T-helper 1 cell treated with Interleukin-12 subunit alpha and Interleukin-12 subunit beta and Interleukin-4 antibody, amounts not matched to agents 30 ng/mL and 1 ng/mL, for 36 hours (primary cell): ENCODE results near the gene KLHL25. TPM values are rescaled to one million over a fixed set of nuclear protein-coding genes. Genes with fewer than 3 reads are reported as not detected.

ENCODE experiments used
- intact Hi-C: fragments of 100-400 bp; cut with micrococcal nuclease; formaldehyde crosslinking; loops from one replicate; pipeline ENCODE4 v1.15.1; 2024
- total RNA-seq: library from RNA; stranded (reverse); gene quantifications from 2 replicates; pipeline ENCODE4 v1.2.3, GENCODE V29; 2022

The KLHL25 gene
- total RNA-seq, 1 donor from 2014 or later = 5.1 TPM

GRCh38 chr15:85762039-85762755 lies 32.5 kb downstream of the KLHL25 start:
- intact Hi-C loops = no loop called here

DNA sequence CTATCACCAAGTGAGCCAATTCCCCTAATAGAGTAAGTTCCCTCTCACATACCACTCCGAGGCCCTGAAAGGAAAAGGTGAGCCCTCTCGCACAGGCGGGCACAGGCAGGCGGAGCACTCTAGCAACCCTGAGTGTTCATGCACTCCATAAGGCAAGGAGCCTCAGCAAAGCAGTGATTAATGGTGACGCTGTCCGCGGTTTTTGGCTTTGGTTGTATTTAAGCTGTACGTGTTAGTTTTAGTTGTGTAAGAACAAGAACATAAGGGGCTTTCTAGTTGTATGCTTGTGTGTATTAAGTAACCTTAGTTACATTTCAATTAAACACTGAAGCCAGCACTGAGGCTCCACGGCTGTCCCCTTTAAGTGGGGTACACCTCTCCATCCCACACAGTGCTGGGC lies 33.1 kb downstream of the KLHL25 start:
- intact Hi-C loops = no loop called here

GRCh38 chr15:85760531-85761371 lies 34.0 kb downstream of the KLHL25 start:
- intact Hi-C loops = loop anchor here (1.0 kb wide), 1 partner anchor 80 kb away; no protein-coding TSS in a partner anchor

DNA sequence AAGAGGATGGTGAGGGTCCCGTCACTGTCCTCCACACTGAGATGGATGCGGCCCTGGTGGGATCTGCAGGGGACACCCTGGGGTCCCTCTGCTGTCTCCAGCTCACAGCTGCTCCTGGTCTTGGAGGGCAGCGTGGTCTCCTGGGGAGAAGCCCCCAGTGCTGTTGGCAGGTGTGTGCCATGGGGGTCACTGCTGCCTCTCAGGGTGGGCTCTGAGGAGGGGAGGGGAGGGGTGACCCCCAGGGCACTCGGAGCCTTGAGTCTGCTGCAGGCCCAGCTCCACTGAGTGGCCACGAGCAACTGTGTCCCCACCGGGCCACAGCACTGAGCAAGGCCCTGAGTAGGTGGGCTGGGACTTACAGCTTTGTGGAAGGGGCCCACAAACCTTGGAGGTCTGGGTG lies 34.7 kb downstream of the KLHL25 start:
- intact Hi-C loops = loop anchor here (1.0 kb wide), 1 partner anchor 80 kb away; no protein-coding TSS in a partner anchor

- intact Hi-C loops = no loop called here
Measured at GRCh38 chr15:85759376-85759775, 35.3 kb downstream of the KLHL25 start.

DNA sequence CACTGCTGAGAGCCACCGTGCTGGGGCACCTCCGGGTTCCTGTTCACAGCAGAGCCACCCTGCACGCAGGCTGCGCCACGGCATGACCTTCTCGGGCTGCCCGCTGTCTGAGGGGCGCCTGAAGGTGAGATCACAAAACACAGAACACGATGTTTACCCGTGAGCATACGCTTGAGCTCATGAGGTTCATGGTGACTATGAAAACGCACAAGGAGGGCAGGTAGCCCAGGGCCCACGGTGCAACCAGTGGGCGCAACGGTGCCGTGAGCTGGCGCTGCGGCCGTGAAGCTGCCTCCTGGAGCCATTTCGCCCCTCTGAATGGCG lies 36.1 kb downstream of the KLHL25 start:
- intact Hi-C loops = no loop called here

DNA sequence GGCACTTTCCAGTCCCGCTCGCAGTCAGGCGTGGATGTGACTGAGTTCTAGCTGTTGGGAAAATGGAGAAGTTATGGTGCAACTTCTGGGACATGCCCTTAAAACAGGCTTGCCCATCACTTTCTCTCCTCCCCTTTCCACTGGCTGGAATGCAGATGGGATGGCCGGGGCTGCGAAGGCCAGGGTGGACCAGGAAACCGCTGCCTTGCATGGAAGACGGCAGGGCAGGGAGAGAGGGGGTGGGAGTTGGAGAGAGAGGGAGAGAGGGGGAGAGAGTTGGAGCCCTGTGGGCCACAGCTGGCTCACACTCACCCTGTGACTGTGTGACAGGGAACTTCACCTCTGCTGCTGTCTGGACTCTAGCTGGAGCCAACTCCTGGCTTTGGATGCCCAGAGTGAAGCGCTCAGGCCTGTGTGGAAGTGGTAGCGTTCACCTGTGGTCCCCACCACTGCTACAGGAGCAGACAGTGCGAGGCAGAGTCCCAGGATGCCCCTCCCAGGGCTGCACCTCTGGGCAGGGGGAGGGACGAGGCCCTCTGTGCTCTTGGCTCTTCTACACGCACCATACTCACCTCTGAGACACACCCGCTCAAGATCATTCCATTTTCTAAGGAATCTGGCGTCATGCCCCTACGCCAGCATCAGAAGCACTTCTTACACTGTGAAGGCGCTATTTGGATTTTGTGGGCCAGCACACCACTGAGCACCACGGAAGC lies 36.6 kb downstream of the KLHL25 start:
- intact Hi-C loops = no loop called here

- intact Hi-C loops = no loop called here
Measured at GRCh38 chr15:85757073-85757938, 37.4 kb downstream of the KLHL25 start.

GRCh38 chr15:85756411-85757072 lies 38.2 kb downstream of the KLHL25 start:
- intact Hi-C loops = no loop called here

DNA sequence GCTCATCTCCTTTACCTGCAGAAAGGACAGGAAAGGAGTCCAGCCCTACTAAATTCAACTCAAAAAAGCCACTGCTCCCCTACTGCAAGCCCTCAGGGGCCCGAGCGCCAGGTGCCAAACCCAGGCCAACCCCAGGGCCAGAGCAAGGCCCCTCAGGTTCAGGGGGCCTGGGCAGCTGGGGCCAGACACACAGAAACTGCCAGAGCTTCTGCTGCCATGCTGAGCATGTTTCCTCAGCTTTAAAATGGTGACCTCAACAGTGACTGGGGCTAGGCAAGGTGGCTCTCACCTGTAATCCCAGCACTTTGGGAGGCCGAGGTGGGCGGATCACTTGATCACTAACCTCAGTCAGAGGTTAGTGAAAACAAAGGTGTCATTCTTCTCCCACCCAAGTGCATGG lies 38.8 kb downstream of the KLHL25 start:
- intact Hi-C loops = no loop called here

GRCh38 chr15:85755471-85755870 lies 39.3 kb downstream of the KLHL25 start:
- intact Hi-C loops = no loop called here

DNA sequence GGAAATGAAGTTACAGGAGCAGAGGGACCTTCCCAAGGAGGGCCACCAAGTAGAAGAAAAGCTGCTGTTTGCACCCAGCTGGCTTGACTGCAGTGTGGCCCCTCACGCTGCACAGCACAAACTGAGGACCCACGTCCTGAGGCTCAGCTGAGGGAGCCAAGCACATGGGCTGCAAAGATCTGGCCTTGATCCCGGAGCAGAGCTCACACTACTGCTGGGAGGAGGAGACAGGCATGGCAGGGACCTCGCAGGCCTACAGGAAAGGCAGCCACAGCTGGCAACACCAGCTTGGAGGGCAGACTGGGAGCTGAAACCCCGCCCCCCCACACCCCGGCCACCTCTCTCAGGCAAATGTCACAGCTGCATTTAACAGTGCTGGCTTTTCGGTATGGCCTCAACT lies 39.7 kb downstream of the KLHL25 start:
- intact Hi-C loops = no loop called here

DNA sequence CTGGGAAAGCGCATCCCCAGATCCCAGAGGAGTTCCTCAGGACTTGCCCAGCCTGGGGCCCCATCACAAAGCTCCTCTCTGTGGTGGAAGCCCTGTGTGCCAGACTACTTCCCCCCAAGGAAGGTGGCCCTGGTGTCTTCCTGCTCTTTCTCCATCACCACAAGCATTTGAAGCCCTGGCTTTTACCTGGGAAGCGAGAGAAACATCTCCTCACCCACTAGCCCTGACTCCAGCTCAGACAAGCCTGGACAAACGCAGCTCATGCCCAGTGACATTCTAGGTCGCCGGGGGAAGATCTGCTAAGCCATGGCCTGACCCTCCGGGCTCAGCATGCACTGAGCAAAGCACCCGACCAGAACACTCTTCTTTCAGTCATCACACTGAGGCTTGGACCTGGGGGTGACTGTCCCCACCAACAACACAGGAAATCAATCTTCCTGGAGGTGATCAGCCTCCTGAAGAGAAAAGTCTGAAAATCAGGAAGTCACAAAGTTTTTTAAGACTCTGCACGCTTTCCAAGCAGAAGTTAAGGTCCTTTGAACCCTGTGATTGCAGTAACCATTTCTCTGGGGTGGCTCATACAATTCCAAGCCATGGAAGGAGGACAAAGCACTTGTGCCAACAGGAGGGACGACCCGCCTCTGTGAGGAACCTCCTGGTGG lies 40.8 kb downstream of the KLHL25 start:
- intact Hi-C loops = no loop called here

DNA sequence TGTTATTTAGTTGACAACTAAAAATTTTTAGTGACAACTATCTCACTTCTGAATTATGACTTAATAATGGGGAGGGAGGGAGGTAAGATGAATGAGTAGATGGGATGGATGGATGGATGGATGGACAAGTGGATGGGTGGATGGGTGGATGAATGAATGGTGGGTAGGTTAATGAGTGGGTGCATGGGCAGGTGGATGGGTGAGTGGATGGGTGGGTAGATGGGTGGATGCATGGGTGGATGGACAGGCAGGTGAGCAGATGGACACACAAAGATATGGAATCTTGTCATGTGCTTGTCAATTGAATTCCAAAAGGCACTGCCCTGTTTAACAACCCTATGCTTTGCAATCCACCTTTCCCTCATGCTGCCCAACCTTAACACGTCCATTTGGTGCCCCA lies 41.5 kb downstream of the KLHL25 start:
- intact Hi-C loops = no loop called here

GRCh38 chr15:85752491-85752961 lies 42.2 kb downstream of the KLHL25 start:
- intact Hi-C loops = no loop called here

GRCh38 chr15:85752124-85752475 lies 42.6 kb downstream of the KLHL25 start:
- intact Hi-C loops = no loop called here

GRCh38 chr15:85751291-85752123 lies 43.2 kb downstream of the KLHL25 start:
- intact Hi-C loops = no loop called here

- intact Hi-C loops = no loop called here
Measured at GRCh38 chr15:85750319-85751290, 44.1 kb downstream of the KLHL25 start.
